Muscle of arm (tissue), 12 donors: Measurements from ENCODE around the gene ZNF385C. TPM values are rescaled to one million over a fixed set of nuclear protein-coding genes. Genes with fewer than 3 reads are reported as not detected.
A peak's percentile ranks its signal among the peaks of the same experiment; 100 is the strongest.

Source experiments
- DNase-seq: peaks from one replicate; pipeline ENCODE4 v3.0.0-alpha.2; 2013
- polyA plus RNA-seq, 12 donors: library from polyadenylated mRNA; unstranded; fragments of 120-200 nt; gene quantifications; one replicate each; pipeline ENCODE4 v1.2.1, GENCODE V29; 2013; ENCODE audit not compliant: insufficient read length in 12 of 12

ZNF385C gene
- polyA plus RNA-seq, 12 donors, result 4.1 to 12.2 (median 6.5) TPM; not detected in 2

DNA sequence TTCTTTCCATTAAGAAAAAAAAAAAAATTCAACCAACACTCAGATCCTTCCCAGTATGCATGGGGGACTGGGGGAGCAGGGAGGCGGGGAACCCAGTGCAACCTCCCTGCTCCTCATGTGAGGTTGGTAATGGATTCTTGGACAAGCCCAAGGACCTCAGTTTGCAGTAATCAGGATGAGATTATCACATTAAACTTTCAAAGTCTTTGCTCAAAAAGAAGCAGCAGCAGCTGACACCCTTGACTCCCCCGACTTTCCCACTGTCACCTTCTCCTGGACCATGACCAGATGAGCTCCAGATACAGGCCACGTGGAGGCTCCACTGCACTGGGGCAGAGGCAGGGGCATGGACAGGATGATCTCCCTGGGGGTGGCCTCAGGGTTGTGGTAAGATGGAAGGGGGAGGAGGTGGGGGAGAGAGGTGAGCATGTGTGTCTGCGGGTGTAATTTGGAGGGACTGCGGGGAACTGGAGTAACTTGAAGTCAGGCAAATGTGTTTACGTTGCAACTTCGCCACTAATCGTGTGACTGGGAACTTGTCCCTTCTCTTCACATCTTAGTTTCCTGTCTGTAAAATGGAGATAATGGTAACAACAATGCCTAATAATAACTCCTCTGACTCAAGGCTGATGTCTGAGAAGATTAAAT lies 19.8 kb downstream of the ZNF385C start:
- DNase-seq, result no peak

DNA sequence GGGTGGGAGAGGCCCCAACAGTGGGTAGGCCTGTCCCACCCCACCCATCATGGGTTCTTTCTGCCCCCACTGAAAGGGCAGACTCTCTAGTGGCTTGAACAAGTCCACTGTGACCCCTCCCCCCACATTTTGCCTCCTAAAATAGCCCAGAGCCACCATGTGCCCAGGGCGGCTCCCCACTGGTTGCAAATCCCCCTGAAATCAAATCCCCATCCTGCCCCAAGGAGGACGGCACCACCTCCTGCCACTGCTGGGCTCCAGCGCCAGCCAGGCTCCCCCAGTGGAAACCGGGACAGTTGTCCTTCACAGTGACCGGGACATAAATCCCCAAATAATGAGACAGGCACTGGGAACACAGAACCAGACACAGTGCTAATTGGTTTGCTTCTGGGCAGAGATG lies 20.5 kb downstream of the ZNF385C start:
- no peak for DNase-seq

DNA sequence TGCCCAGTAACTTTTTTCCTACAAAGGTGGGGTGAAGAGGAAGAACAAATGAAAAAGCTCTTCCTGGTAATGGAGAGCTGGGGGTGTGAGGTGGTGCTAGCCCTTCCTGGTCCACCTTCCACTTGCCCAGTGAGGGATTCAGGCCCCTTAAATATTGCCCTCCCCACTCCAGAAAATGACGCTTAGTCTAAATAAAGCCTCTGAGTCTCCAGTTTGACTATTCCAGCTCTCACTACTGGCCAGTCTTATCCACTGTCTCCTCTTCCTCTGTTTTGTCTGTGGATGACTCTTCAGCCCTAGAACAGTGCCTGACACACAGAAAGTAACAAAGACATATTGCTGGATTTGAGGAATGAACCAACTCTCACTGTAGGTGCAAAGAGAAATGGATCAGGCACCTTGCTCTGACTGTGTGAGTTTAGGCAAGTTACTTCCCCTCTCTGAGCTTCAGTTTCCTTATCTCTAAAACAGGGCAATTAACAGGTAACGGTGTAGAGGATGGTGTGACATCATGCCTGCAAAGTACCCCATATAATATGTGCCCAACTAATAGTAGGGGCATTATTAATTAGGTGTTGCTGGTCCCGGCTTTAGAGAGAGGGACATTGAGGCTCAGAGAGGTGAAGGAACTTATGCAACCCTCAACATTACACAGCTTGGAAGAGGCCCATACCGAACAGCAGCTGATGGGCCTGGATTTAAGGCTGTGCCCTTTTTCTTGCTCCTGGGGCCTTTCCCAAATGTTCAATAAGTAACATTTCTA lies 21.3 kb downstream of the ZNF385C start:
- no peak for DNase-seq

DNA sequence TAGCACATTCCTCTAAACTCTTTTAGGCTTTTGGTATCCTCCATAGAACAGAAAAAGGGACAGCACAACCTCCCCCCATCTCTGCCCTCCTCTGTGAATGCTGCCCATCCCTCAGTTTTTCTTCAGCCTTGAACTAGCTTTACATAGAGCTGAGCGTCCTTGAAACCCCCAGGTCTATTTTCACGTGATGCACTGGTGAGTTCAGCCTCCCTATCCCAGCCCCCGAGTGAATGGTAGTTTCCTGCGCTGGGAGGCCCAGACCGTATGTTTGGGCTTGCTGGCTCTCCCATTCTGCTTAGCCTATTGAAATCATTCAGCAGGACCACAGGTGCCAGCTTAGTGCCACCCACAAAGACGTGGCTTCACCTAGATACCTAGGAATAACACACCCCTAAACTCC lies 22.5 kb downstream of the ZNF385C start:
- DNase-seq, result no peak

DNA sequence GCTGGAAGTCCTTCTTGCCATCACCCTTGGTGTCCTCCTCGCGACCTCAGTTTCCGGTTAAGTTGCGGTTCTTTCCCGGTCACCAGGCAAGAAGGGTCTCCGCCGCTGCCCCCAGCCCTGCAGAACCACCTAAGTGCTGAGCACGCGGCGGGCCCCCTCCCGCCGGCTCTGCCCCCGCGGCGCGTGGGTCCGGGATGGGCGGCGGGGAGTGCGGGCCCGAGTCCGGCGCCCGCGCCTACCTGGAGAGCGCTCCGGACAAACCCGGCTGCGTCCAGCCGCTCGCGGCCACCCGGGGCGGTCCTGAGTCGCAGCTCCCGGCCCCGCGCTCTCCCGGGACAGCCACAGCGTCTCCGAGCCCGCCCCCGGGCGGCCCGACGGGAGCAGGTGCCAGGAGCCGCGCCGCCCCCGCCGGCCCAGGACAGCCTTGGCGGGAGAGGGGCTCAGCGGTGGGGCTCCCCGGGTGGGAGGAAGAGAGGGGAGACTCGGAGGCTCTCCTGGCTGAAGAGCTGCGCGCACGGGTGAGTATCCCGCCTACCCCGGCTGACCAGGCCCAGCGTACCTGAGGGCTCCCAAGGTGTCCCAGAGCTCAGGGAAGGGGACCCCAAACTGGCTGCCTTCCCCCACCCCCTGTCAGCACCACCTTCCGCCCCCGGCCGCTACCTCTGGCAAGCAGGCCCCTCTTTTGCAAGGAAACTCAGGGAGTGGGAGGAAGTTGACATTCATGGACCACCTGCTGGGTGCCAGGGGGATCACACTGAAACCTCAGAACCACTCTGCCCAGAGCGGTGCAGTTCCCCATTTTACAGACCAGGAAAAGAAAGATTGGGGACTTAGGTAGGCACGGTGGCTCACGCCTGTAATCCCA lies 25.7 kb downstream of the ZNF385C start:
- DNase-seq, result no peak

DNA sequence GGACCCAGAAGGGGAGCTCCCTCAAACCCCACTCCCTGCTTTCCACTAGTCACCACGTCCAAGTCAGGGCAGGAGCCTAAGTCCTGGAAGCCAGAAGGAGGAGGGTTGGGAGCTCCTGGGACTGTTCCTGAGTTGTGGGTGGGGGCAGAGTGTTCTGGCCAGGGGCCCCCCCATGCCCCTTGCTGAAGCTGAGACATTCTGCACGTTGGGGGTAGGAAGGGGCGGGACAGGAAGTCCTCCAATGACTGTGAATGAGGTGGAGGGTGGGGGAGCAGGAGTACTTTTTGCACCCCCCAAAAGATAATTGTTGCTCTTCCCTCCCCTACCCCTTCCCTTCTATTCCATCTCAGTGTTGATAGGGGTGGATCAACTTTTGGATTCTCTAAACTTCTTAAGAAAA lies 26.5 kb downstream of the ZNF385C start:
- DNase-seq, result no peak

DNA sequence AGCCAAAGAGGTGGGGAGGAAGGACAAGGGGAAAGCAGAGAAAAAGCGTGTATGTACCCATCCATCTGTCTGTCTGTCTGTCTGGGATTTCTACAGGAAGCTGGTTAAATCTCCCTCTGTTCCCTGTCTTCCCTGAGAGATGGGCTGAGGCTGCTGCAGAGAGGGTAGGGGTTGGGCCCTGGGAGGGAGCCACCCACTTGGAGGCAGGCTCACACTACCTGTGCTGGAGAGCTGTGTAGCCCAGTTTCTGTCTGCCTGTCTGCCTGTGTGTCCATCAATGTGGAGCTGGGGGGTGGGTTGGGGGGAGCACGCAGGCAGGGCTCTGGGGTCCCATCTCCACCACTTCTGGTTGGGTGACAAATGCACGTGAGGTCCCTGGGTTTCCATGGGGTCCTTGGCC lies 29.3 kb downstream of the ZNF385C start:
- no peak for DNase-seq

DNA sequence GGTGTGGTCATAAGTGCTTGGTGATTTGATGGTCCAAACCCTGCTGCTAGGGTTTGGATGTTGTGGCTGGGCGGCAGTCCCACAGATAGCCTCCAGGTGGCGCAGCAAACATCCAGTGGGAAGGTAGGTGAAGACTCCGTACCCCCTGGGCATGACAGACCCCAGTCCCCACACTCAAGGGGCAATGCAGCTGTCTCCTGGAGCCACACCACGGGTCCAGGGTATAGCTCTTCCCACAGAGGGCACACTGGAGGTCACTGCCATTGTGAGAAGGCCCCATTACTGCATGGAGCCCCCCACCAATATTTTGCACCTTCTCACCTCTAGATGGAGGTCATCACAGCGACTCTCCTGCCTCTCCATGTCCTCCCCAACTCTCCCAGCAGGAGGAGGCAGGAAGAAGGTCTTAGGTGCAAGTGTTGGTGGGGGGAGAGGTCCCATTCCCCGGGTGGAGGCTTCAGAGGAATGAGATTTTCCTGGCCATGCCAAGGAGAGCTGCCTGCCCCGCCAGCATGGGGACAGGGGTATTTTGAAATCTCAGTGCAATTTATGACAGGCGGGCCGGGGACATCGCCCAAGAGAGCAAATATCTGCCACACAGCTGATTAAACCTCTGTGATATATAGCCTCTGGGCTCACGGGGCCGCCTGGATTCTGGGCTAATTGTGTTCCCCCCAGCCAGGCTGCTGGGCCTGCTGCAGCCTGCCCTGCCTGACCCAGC lies 30.7 kb downstream of the ZNF385C start:
- DNase-seq, result peak; percentile 42

DNA sequence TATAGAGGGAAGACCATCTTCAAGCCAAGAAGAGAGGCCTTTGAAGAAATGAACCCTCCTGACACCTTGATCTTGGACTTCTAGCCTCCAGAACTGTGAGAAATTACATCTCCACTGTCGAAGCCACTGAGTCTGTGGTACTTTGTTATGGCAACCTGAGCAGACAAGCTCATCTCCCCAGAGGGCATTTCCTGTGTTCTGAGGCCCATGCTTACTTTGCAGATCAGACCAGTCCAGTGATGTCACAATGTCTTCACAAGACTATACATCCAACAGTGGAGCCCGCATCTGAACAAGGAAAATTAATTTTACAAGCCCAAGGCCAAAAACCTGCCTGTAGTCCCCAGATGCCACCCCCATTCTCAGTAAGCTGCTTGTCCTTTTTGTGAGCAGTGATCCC lies 33.1 kb downstream of the ZNF385C start:
- DNase-seq, result no peak

DNA sequence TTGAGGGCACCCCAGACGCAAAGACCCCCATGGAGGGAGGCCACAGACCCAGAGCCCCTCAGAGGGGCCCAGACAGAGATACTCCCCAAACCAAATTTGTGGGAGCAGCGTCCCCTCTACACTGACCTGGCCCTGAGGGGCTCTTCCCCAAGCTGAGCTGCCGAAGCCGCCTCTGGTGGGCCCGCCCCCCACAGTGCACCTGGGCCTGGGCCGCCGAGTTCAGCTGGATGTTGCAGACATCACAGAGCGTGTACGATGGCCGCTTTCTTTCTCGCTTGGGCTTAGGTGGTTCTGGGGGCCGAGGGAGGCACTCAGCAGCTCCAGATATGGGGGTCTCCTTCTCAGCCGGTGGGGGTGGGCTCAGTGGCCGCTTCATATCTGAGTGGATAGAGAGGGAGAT lies 35.6 kb downstream of the ZNF385C start:
- DNase-seq, result no peak

DNA sequence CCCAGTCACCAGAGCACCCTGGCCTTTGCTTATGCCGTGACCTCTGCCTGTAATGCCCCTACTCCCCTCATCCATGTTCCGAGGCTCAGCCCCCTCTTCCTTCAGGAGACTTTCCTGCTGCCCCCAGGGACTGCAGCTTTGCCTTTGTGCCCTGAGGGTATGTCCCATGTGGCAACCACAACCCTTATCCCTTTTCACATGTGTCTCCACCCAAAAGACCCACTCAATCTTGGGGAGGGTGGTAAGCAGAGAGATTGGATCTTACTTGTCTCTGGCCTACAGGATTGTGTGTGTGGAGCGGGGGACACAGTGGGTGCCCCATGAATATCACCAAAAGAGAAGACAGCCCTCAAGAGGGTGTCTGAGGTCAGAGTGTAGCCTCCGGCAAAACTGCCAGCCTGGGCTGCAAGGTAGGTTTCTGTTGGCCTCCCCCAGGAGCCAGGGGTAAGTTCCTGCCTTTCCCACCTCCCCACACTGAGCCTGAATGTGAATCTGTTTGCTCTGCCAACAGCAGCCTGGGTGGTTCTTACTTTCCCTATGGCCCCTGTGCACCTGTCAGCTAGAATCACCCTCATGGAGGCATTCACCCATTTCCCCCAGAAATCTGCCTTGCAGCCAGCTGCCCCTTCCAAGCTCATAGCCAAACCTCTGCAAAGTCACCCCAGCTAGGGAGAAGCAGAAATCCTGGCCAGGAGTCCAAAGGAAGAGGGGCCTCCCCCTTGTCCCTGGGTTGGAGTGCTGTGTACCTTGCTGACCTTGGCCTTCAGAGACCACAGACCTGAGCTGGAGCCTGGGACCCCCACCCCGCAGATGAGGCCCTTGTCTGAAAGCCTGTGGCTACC lies 36.4 kb downstream of the ZNF385C start:
- no peak for DNase-seq

DNA sequence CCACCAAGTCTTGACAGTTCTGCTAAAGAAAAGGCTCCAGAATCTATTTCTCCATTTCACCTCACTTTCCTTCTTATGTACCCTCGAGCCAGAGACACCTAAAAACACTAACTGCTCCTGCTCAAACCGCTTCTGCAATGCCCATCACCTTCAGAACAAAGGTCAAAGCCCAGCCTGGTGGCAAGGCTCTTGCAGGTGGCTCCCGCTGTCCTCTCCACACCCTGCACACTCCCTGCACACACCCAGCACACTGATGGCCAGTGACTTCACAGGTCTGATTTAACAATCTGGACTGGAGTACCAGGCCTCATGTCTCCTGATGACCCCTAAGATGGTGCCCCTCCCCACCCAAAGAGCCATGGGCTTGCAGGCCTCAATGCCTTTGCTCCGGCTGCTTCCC lies 38.0 kb downstream of the ZNF385C start:
- no peak for DNase-seq

DNA sequence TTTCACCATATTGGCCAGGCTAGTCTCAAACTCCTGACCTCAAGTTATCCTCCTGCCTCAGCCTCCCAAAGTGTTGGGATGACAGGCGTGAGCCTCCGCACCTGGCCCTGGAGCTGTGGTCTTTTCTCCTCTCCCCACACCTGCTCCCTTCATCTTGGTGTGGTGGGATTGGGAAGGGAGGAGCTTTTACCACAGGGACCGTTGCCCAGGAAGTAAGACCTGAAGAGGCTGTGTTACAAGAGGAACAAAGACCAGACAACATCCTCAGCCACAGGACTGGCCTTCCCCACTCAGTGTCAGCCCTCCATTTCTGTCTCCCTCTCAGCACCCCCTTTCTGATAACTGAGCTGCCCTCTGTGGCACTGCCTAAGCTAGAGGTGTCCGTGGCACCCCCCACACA lies 38.5 kb downstream of the ZNF385C start:
- no peak for DNase-seq

DNA sequence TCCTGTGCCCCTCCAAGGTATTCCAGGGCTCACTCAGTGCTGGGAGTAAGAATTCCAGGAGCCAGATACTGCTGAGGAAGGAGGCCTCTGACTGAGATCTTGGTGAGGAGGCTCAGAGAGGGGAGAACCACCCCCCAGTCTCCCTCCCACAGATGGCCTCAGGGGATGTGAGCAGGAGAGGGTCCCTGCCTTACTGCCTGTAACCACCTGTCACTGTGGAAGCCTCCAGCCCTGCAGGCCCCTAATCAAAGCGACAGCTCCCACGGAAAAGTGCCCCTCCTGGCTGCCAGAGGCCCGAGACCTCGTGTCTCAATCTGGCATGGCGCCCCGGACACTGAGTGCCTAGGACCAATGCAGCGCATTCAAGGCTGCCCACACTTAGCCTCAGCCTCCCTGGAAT lies 40.2 kb downstream of the ZNF385C start:
- no peak for DNase-seq

DNA sequence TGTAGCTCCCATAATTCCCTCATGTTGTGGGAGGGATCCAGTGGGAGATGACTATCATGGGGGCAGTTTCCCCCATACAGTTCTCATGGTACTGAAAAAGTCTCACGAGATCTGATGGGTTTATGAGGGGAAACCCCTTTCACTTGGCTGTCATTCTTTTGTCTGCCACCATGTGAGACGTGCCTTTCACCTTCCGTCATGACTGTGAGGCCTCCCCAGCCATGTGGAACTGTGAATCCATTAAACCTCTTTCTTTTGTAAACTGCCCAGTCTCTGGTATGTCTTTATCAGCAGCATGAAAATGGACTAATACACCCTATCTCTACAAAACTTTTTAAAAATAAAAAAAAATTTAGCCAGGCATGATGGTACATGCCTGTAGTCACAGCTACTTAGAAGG lies 41.6 kb downstream of the ZNF385C start:
- no peak for DNase-seq

DNA sequence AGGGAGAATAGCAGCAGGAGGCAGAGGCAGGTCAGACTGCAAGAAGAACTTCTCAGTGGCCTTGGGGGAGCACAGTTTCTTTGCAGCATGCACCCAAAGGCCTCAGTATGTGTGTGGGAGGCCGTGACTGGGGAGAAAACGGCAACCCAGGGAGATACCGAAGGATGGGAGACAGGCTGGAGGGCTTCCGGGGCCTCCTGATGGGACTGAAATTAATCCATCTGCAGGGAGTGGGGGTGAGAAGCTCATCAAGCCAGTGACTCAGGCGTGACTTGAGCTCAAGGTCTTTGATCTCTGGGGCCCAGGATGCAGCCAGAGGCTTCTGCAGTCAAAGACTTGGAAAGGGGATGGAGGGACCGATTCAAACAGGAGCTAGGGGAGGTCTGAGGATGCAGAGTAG lies 42.8 kb downstream of the ZNF385C start:
- DNase-seq, result no peak

DNA sequence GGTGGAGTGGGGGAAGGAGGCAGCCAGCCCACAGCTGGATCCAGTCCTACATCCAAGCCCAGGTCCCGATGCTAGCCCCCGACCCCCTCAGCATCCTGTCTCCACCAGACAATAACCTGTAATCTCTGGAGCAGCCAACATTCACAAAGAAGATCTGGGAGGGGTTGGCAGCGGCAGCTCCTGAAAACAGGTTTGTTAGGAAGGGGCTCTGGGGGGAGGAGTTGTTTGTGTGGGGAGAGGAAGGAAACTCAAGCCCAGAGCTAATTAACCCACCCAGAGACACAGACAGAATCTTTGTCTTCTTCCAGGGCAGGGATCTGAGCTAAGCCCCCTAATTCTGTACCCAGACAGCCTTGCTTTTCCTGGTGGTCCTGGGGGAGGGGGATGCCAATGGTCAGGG lies 43.2 kb downstream of the ZNF385C start:
- DNase-seq, result no peak

DNA sequence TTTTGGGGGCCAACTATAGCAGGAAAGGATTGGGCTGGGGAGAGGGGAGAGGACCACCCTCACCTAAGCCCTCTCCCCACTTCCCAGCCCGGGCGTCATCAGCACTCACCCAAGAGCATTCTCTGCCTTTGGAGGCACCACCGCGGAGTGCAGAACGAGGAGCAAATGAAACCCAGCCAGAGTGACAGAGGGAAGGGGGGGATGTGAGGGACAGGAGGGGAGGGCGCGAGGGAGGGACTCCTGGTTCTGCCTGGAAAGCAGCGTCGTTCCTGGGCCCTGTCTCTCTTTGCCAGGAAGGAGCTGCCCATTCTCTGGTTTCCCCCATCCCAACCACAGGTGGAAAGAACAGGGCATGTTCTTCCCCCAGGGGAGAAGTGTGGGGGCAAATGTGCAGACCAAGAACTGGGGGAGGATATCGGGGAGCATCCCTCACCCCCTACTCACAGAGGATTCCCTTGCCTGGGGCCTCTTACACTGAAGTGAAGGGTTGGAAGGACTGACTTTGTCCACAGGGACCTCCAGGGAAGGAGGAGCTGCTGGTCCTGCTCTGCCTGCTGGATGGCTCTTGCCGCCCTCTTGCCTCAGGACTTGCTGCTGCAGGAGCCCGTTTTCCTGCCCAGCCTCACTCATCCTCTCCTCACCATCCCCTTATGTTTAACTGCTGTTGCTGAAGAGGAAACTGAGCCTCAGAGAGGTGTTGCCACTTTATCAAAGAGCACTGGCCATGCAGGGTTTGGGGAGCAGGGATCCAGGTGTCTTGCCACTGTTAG lies 44.4 kb downstream of the ZNF385C start:
- no peak for DNase-seq

DNA sequence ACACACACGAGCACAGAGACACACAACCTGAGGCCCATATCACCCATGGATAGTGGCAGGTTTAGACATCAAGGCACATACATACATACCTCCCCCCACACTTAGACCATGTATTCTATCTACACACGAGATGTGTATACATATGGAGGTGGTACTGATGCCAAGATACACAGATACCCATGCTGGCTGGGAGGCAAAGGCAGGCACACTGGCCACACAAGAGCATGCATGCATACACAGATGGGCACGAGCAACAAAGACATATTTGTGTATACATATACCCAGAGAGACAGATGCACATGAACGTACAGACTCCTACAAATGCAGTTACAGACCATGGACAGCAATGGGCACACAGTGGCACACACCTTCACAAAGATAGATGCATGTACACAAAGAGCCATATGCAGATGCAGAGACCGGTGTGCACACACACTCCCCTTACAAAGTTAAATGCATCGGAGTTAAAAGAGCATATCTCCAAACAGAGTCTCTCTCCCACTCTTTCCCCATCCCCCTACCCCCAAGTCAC lies 45.9 kb downstream of the ZNF385C start:
- no peak for DNase-seq

DNA sequence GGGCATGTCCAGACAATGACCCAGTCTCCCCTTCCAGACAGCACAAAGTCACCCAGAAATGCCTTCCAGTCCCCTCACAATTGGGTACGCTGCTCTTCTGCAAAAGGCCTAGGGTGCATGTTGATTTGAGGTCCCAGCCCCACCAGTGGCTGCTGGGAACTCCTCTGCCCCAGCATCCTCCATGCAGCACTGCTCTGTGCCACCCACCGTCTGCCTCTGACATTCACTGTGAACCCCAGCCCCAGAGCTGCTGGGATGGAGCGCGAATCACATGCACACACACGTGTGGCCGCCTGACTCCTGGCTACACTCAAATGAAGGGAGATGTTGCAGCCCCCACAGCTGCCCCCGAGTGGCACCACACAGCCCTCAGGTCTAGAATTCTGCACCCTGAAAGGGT lies 46.6 kb downstream of the ZNF385C start:
- DNase-seq, result no peak
